RWPE2 (cell line): ENCODE results near the gene RNF8.

Experiments
- ATAC-seq: fragments of 200-7000 bp; cut with Tn5 transposase; 3 replicates; pipeline ENCODE4 v1.9.1; 2021; ENCODE audit warnings: low read depth
- DNase-seq: peaks from one replicate; pipeline ENCODE4 v3.0.0-alpha.2; 2020; ENCODE audit warnings: low spot score
- H3K27ac ChIP-seq: fragments of 450-650 bp; 2 replicates; pipeline ENCODE4 v1.5.1; 2017; ENCODE audit warnings: mild to moderate bottlenecking; ENCODE audit not compliant: poor library complexity, severe bottlenecking
- H3K27me3 ChIP-seq: fragments of 250-450 bp; sonication (Bioruptor Pico); 2 replicates; pipeline ENCODE4 v1.5.1; 2021; ENCODE audit warnings: mild to moderate bottlenecking, moderate library complexity; ENCODE audit not compliant: insufficient read depth, poor library complexity, severe bottlenecking
- H3K36me3 ChIP-seq: fragments of 250-450 bp; sonication (Bioruptor Pico); 2 replicates; pipeline ENCODE4 v1.5.1; 2020; ENCODE audit warnings: low read depth, mild to moderate bottlenecking, moderate library complexity
- H3K4me1 ChIP-seq: fragments of 250-450 bp; sonication (Bioruptor Pico); 2 replicates; pipeline ENCODE4 v1.5.1; 2021; ENCODE audit warnings: mild to moderate bottlenecking, moderate library complexity; ENCODE audit not compliant: insufficient read depth, poor library complexity, severe bottlenecking
- H3K4me3 ChIP-seq: fragments of 250-450 bp; sonication (Bioruptor Pico); 2 replicates; pipeline ENCODE4 v1.5.1; 2021; ENCODE audit warnings: mild to moderate bottlenecking, moderate library complexity; ENCODE audit not compliant: severe bottlenecking
- H3K9me3 ChIP-seq: fragments of 250-450 bp; sonication (Bioruptor Pico); 2 replicates; pipeline ENCODE4 v1.5.1; 2021; ENCODE audit warnings: mild to moderate bottlenecking, moderate library complexity; ENCODE audit not compliant: severe bottlenecking
- TF ChIP-seq, protein P1 (sequence below): fragments of 450-650 bp; IDR thresholded peaks from one replicate; pipeline ENCODE4 v1.5.1; 2017; ENCODE audit warnings: mild to moderate bottlenecking, moderate library complexity; ENCODE audit not compliant: poor library complexity, severe bottlenecking

Gene RNF8

DNA sequence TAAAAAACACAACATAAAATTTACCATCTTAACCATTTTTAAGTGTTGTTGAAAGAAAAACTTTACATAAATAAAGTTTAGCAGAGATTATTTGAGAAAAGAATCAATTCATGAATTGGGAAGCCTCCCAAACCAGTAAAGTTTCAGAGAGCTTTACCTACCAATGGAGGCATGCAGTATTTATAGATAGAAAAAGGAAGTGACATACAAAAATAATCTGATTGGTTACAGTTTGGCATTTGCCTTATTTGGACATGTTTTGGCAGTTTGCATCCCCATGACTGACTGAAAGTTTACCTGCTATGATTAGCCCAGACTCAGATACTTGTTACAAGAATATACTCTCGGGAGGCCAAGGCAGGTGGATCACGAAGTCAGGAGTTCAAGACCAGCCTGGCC is 75.6 kb downstream of the RNF8 start:
- ATAC-seq (no peak), DNase-seq (no peak)
- Histone ChIP-seq H3K36me3 (no peaks in the 10 kb centered on the region), H3K27ac (no peak overlapping the region), H3K4me3 (no peak overlapping the region), H3K4me1 (peaks cover 2% of the 10 kb centered on the region), H3K9me3 (no peaks in the 10 kb centered on the region), H3K27me3 (no peaks in the 10 kb centered on the region)
- TF ChIP-seq, protein P1, sequence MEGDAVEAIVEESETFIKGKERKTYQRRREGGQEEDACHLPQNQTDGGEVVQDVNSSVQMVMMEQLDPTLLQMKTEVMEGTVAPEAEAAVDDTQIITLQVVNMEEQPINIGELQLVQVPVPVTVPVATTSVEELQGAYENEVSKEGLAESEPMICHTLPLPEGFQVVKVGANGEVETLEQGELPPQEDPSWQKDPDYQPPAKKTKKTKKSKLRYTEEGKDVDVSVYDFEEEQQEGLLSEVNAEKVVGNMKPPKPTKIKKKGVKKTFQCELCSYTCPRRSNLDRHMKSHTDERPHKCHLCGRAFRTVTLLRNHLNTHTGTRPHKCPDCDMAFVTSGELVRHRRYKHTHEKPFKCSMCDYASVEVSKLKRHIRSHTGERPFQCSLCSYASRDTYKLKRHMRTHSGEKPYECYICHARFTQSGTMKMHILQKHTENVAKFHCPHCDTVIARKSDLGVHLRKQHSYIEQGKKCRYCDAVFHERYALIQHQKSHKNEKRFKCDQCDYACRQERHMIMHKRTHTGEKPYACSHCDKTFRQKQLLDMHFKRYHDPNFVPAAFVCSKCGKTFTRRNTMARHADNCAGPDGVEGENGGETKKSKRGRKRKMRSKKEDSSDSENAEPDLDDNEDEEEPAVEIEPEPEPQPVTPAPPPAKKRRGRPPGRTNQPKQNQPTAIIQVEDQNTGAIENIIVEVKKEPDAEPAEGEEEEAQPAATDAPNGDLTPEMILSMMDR = no peak

- DNase-seq (no peak), ATAC-seq (no peak)
- peaks cover 4% of the 10 kb centered on the region for H3K4me1 ChIP-seq
- H3K27me3 ChIP-seq = no peaks in the 10 kb centered on the region
- H3K9me3 ChIP-seq = no peaks in the 10 kb centered on the region
- H3K4me3 ChIP-seq = peak overlapping the region; percentile 98
- TF ChIP-seq, protein P1 = no peak
- peaks cover 13% of the 10 kb centered on the region for H3K36me3 ChIP-seq
- peak overlapping the region; percentile 29 for H3K27ac ChIP-seq
Measured at GRCh38 chr6:37432590-37432915, 78.8 kb downstream of the RNF8 start.

GRCh38 chr6:37432916-37433656 is 79.3 kb downstream of the RNF8 start, which contains the start of gene CMTR1:
CMTR1 (plus strand) TSS chr6:37433221; CDS start chr6:37435630, 2,409 bp downstream.
- H3K27me3 ChIP-seq = no peaks in the 10 kb centered on the region
- H3K4me3 ChIP-seq = peak within 1 kb of the TSS; percentile 98
- DNase-seq = peak; percentile 91
- no peaks in the 10 kb centered on the region for H3K9me3 ChIP-seq
- H3K27ac ChIP-seq = peak within 1 kb of the TSS; percentile 29
- peak; percentile 96 for ATAC-seq
- H3K4me1 ChIP-seq = peaks cover 4% of the 10 kb centered on the region
- TF ChIP-seq, protein P1 = no peak
- H3K36me3 ChIP-seq = peaks cover 13% of the 10 kb centered on the region

GRCh38 chr6:37433657-37434271 is 80.0 kb downstream of the RNF8 start:
- no peak for DNase-seq

More at GRCh38 chr6:37433657-37434271, 80.0 kb downstream of the RNF8 start:
- Histone ChIP-seq H3K4me3 (peak overlapping the region; percentile 98), H3K27me3 (no peaks in the 10 kb centered on the region), H3K36me3 (peaks cover 14% of the 10 kb centered on the region), H3K27ac (peak overlapping the region; percentile 29), H3K4me1 (peaks cover 4% of the 10 kb centered on the region), H3K9me3 (no peaks in the 10 kb centered on the region)
- TF ChIP-seq, protein P1 = no peak
- peak; percentile 30 for ATAC-seq
